H1 (cell line): ENCODE data around the gene TLL2. TPM values are rescaled to one million over a fixed set of nuclear protein-coding genes. Genes with fewer than 3 reads are reported as not detected.

Source experiments
- CTCF ChIA-PET: fragments of 300-600 bp; sonication (Branson Sonifier 250); formaldehyde crosslinking; loops from one replicate; lab custom pipeline; 2021; ENCODE audit not compliant: partially characterized antibody; lab: Charles Lee
- POLR2A ChIA-PET: fragments of 300-600 bp; sonication (Branson Sonifier 250); formaldehyde crosslinking; loops from one replicate; lab custom pipeline; 2021; ENCODE audit warnings: inconsistent platforms; ENCODE audit not compliant: partially characterized antibody; lab: Charles Lee
- DNase-seq, 2 experiments: peaks; one replicate each; pipeline versions ENCODE4 v3.0.0 to v3.0.0-alpha.2; 2010 to 2022; ENCODE audit warnings: low spot score in 2 of 2, low read depth in 1 of 2, mixed read lengths in 1 of 2
- FAIRE-seq: peaks from 2 replicates; lab custom pipeline; 2011; peaks lifted over from hg19 to GRCh38; lab: Jason Lieb, UNC
- H2AFZ ChIP-seq: 2 replicates; pipeline ENCODE4 v1.8.1; 2012; ENCODE audit warnings: low read length, inconsistent platforms
- H2AK5ac ChIP-seq: 2 replicates; pipeline ENCODE4 v1.6.1; 2013; ENCODE audit warnings: low read depth, low read length
- H2BK120ac ChIP-seq: replicated peaks from 2 replicates; pipeline ENCODE3; 2013; ENCODE audit warnings: low read depth, low read length, inconsistent platforms
- H2BK12ac ChIP-seq: 2 replicates; pipeline ENCODE4 v1.6.1; 2013; ENCODE audit warnings: low read depth, low read length
- H2BK15ac ChIP-seq: 2 replicates; pipeline ENCODE4 v1.6.1; 2013; ENCODE audit warnings: low read length
- H2BK20ac ChIP-seq: 2 replicates; pipeline ENCODE4 v1.6.1; 2013; ENCODE audit warnings: low read length
- H2BK5ac ChIP-seq: 2 replicates; pipeline ENCODE4 v1.6.1; 2013; ENCODE audit warnings: low read depth, low read length
- H3K14ac ChIP-seq: 2 replicates; pipeline ENCODE4 v1.6.1; 2013; ENCODE audit warnings: inconsistent platforms; ENCODE audit not compliant: insufficient read length
- H3K18ac ChIP-seq: 2 replicates; pipeline ENCODE4 v1.6.1; 2013; ENCODE audit warnings: low read length; ENCODE audit errors: extremely low read depth
- H3K23ac ChIP-seq: 2 replicates; pipeline ENCODE4 v1.6.1; 2013; ENCODE audit warnings: inconsistent platforms; ENCODE audit not compliant: insufficient read length
- H3K23me2 ChIP-seq: 2 replicates; pipeline ENCODE4 v1.6.1; 2013; ENCODE audit warnings: low read depth, low read length
- H3K27ac ChIP-seq: 2 replicates; pipeline ENCODE4 v1.6.1; 2011; ENCODE audit warnings: low read depth, low read length, inconsistent platforms
- H3K27me3 ChIP-seq, 4 experiments: replicated peaks in 1 of 4; 1 replicate in 1 of 4; 2 replicates in 3 of 4; pipeline versions ENCODE4 v1.6.1 to v1.8.1; 2011 to 2013; ENCODE audit warnings: low read length in 3 of 4, mild to moderate bottlenecking in 3 of 4, inconsistent platforms in 2 of 4, mixed read lengths in 2 of 4, moderate library complexity in 1 of 4; ENCODE audit not compliant: control insufficient read depth in 3 of 4, insufficient read depth in 3 of 4; ENCODE audit errors: extremely low read depth in 1 of 4
- H3K36me3 ChIP-seq, 4 experiments: 2 replicates each; pipeline versions ENCODE4 v1.6.1 to v1.8.1; 2011 to 2013; ENCODE audit warnings: mild to moderate bottlenecking in 4 of 4, low read length in 3 of 4, moderate library complexity in 2 of 4, control low read depth in 1 of 4, inconsistent platforms in 1 of 4; ENCODE audit not compliant: insufficient read depth in 4 of 4, control insufficient read depth in 2 of 4
- H3K4ac ChIP-seq: replicated peaks from 2 replicates; pipeline ENCODE3; 2013; ENCODE audit warnings: low read length, low read depth, mixed read lengths, inconsistent platforms; ENCODE audit not compliant: insufficient read length
- H3K4me1 ChIP-seq, 4 experiments: replicated peaks in 1 of 4; 1 replicate in 1 of 4; 2 replicates in 3 of 4; pipeline versions ENCODE4 v1.6.1 to v1.8.1; 2011 to 2013; ENCODE audit warnings: low read length in 3 of 4, inconsistent platforms in 2 of 4, mixed read lengths in 1 of 4; ENCODE audit not compliant: insufficient read depth in 4 of 4, control insufficient read depth in 3 of 4
- H3K4me2 ChIP-seq, 2 experiments: 2 replicates each; pipeline versions ENCODE4 v1.6.1 to v1.8.1; 2011 to 2013; ENCODE audit warnings: low read depth in 2 of 2, low read length in 2 of 2, control low read depth in 1 of 2, inconsistent platforms in 1 of 2, mild to moderate bottlenecking in 1 of 2; ENCODE audit not compliant: insufficient read depth in 1 of 2
- H3K4me3 ChIP-seq, 4 experiments: fragments of 200-600, 300-600 bp in 1 of 4; sonication (generic), shearing (Covaris generic), sonication (Bioruptor Twin) in 1 of 4; 2 replicates each; pipeline versions ENCODE4 v1.5.1 to v1.8.1; 2011 to 2016; ENCODE audit warnings: low read length in 4 of 4, low read depth in 3 of 4, control low read depth in 2 of 4, inconsistent platforms in 2 of 4, mild to moderate bottlenecking in 2 of 4, mixed read lengths in 1 of 4, moderate library complexity in 1 of 4; ENCODE audit not compliant: insufficient read depth in 2 of 4; ENCODE audit errors: extremely low read depth in 1 of 4
- H3K56ac ChIP-seq: replicated peaks from 2 replicates; pipeline ENCODE3; 2013; ENCODE audit warnings: low read depth, mild to moderate bottlenecking, mixed read lengths, low read length, inconsistent platforms; ENCODE audit not compliant: insufficient read length
- H3K79me1 ChIP-seq: 2 replicates; pipeline ENCODE4 v1.6.1; 2013; ENCODE audit warnings: low read depth, low read length, control low read depth
- H3K79me2 ChIP-seq, 2 experiments: 2 replicates each; pipeline versions ENCODE4 v1.6.1 to v1.8.1; 2012 to 2013; ENCODE audit warnings: low read length in 2 of 2, mild to moderate bottlenecking in 2 of 2, inconsistent platforms in 1 of 2; ENCODE audit not compliant: insufficient read depth in 2 of 2, control insufficient read depth in 1 of 2
- H3K9ac ChIP-seq, 4 experiments: replicated peaks in 1 of 4; 1 replicate in 1 of 4; 2 replicates in 3 of 4; pipeline versions ENCODE4 v1.6.1 to v1.8.1; 2011 to 2013; ENCODE audit warnings: low read depth in 3 of 4, low read length in 3 of 4, control low read depth in 2 of 4, mild to moderate bottlenecking in 2 of 4, moderate library complexity in 2 of 4, inconsistent platforms in 1 of 4; ENCODE audit errors: extremely low read depth in 1 of 4
- H3K9me3 ChIP-seq, 2 experiments: 2 replicates each; pipeline versions ENCODE4 v1.6.1 to v1.8.1; 2012 to 2013; ENCODE audit warnings: mild to moderate bottlenecking in 2 of 2, moderate library complexity in 2 of 2, control low read depth in 1 of 2, inconsistent platforms in 1 of 2, low read depth in 1 of 2, low read length in 1 of 2, mixed read lengths in 1 of 2; ENCODE audit not compliant: insufficient read depth in 2 of 2
- H4K20me1 ChIP-seq, 2 experiments: replicated peaks in 1 of 2; 2 replicates each; pipeline versions ENCODE3 to v1.8.1; 2011 to 2013; ENCODE audit warnings: inconsistent platforms in 2 of 2, low read length in 2 of 2, mild to moderate bottlenecking in 1 of 2; ENCODE audit not compliant: insufficient read depth in 2 of 2, control insufficient read depth in 1 of 2
- H4K5ac ChIP-seq: 2 replicates; pipeline ENCODE4 v1.6.1; 2013; ENCODE audit warnings: low read length, low read depth, mixed read lengths, inconsistent platforms; ENCODE audit not compliant: insufficient read length
- H4K8ac ChIP-seq: 2 replicates; pipeline ENCODE4 v1.8.0; 2013; ENCODE audit warnings: mild to moderate bottlenecking, moderate library complexity, low read length, inconsistent platforms; ENCODE audit not compliant: insufficient read depth; ENCODE audit errors: extremely low read depth
- H4K91ac ChIP-seq: replicated peaks from 2 replicates; pipeline ENCODE3; 2013; ENCODE audit warnings: low read length, mixed read lengths, inconsistent platforms; ENCODE audit not compliant: insufficient read length
- ATF3 ChIP-seq: IDR thresholded peaks from 2 replicates; pipeline ENCODE4 v1.6.1; 2011; ENCODE audit warnings: low read depth, mild to moderate bottlenecking, low read length; ENCODE audit not compliant: insufficient read depth
- CEBPB ChIP-seq: IDR thresholded peaks from 2 replicates; pipeline ENCODE4 v1.6.1; 2012; ENCODE audit warnings: low read depth, low read length
- CHD1 ChIP-seq: IDR thresholded peaks from 2 replicates; pipeline ENCODE4 v1.6.1; 2012; ENCODE audit warnings: low read depth, low read length, improper control_type of control experiment
- EZH2 ChIP-seq: fragments of 200-600 bp; sonication (generic); IDR thresholded peaks from 2 replicates; pipeline ENCODE4 v1.7.1; 2012; ENCODE audit warnings: low read depth, mild to moderate bottlenecking, moderate library complexity, low read length, inconsistent platforms; ENCODE audit not compliant: severe bottlenecking
- KDM4A ChIP-seq: IDR thresholded peaks from one replicate; pipeline ENCODE4 v1.7.1; 2012; ENCODE audit warnings: low read depth, mild to moderate bottlenecking, moderate library complexity, low read length, inconsistent platforms; ENCODE audit not compliant: severe bottlenecking
- NRF1 ChIP-seq: IDR thresholded peaks from 2 replicates; pipeline ENCODE4 v1.6.1; 2011; ENCODE audit warnings: mild to moderate bottlenecking, low read depth, low read length, improper control_type of control experiment
- POLR2AphosphoS5 ChIP-seq: IDR thresholded peaks from 2 replicates; pipeline ENCODE4 v1.6.1; 2011; ENCODE audit warnings: low read depth, low read length
- RFX5 ChIP-seq: IDR thresholded peaks from 2 replicates; pipeline ENCODE4 v1.6.1; 2011; ENCODE audit warnings: low read depth, low read length, improper control_type of control experiment, borderline replicate concordance
- WGBS, 2 experiments: shearing (Covaris generic) in 1 of 2; methylation state at CpG; one replicate each; pipeline versions ENCODE4 v1.1.6 to v1.1.7; 2013 to 2015; ENCODE audit warnings: low lambda C conversion rate in 2 of 2, mixed read lengths in 2 of 2, inconsistent platforms in 1 of 2, low coverage in 1 of 2, missing lambda C conversion rate in 1 of 2; ENCODE audit not compliant: insufficient replicate concordance in 2 of 2, insufficient coverage in 1 of 2, insufficient read length in 1 of 2; ENCODE audit errors: extremely low coverage in 1 of 2, missing lambda C conversion rate in 1 of 2; 5-methylcytosine and 5-hydroxymethylcytosine counted together
- polyA plus RNA-seq, 7 experiments: library from polyadenylated mRNA; depleted of rRNA in 3 of 7; stranded (reverse) in 5 of 7; unstranded in 2 of 7; fragments of >200 nt in 5 of 7; fragments of 200-250 nt in 2 of 7; gene quantifications; 1 replicate in 5 of 7; 2 replicates in 1 of 7; 4 replicates in 1 of 7; pipeline versions ENCODE4 v1.2.1 to v1.2.3, GENCODE V29; 2011 to 2013; ENCODE audit warnings: missing spikeins in 2 of 7, mixed read lengths in 2 of 7
- total RNA-seq: library from RNA; stranded (reverse); fragmentation: NEBNext Ultra II Directional; extraction: Animal tissue kit (Norgen Biotek cat#: 25700); gene quantifications from 2 replicates; pipeline ENCODE4 v1.2.1, GENCODE V29; 2021

The TLL2 gene
- total and polyA plus RNA-seq, 2 of the 8 experiments (the other 6 are each of a cell fraction or from before 2014, with no cell fraction given), result 2.4 to 3.2 TPM

GRCh38 chr10:96338279-96338925 is 175.3 kb downstream of the TLL2 start:
- Histone ChIP-seq H3K56ac (no peak overlapping the region), H4K20me1 (no peaks in the 10 kb centered on the region), H3K18ac (no peak overlapping the region), H3K4me3 (no peak overlapping the region), H3K27ac (no peak overlapping the region), H3K14ac (no peak overlapping the region), H2BK12ac (no peak overlapping the region), H2BK20ac (no peak overlapping the region), H3K9me3 (no peaks in the 10 kb centered on the region), H3K4me2 (no peak overlapping the region), H3K23me2 (no peaks in the 10 kb centered on the region), H2AK5ac (no peak overlapping the region), H2BK5ac (no peak overlapping the region), H2AFZ (0 out of 2 replicates have a peak overlapping the region, but pooled peaks have one; percentile 7), H3K23ac (no peak overlapping the region), H2BK120ac (no peak overlapping the region), H3K9ac (no peak overlapping the region), H3K79me1 (no peaks in the 10 kb centered on the region), H3K4ac (no peak overlapping the region), H3K27me3 (no peaks in the 10 kb centered on the region), H3K36me3 (no peaks in the 10 kb centered on the region), H4K8ac (no peak overlapping the region), H4K5ac (no peak overlapping the region), H2BK15ac (no peak overlapping the region), H4K91ac (no peak overlapping the region), H3K4me1 (peaks cover 0 to 13% (median 4%) of the 10 kb centered on the region in 4 experiments; a peak in 5 of 7 replicates), H3K79me2 (no peaks in the 10 kb centered on the region)
- ChIA-PET POLR2A (no interaction called here), CTCF (interaction anchor here (0.6 to 9.0 kb wide), 21 partner anchors 8 to 321 kb away, joined by 3 to 197 read pairs (median 4); no protein-coding TSS in a partner anchor)
- no peak for TF ChIP-seq CHD1
- no peak for TF ChIP-seq NRF1
- TF ChIP-seq KDM4A, result no peak
- TF ChIP-seq CEBPB, result no peak
- TF ChIP-seq ATF3, result no peak
- TF ChIP-seq RFX5, result no peak
- TF ChIP-seq EZH2, result no peak
- no peak for TF ChIP-seq POLR2AphosphoS5
- 68% methylated on average over 5 of the region's 5 CpGs; no CpG with 5 or more reads in 1 of the 2 experiments for WGBS, 2 experiments
- DNase-seq (no peak), FAIRE-seq (no peak)
